Measurements from ENCODE around the gene ELK4. TPM values are rescaled to one million over a fixed set of nuclear protein-coding genes. Genes with fewer than 3 reads are reported as not detected.

ELK4 gene
- total and polyA plus RNA-seq, 2 of the 13 experiments (the other 11 are each of a cell fraction or from before 2014, with no cell fraction given): 8.3 to 13.1 TPM

GRCh38 chr1:205631010-205631767 lies 622 bp downstream of the ELK4 start (continued):
- no peak for TF ChIP-seq ZNF629 (CRISPR knock-in tag; conservative IDR thresholded peaks at IDR 0.05)
- TF ChIP-seq ARNT2 (CRISPR knock-in tag; IDR thresholded peaks at IDR 0.05; ENCODE audit: low read depth): no peak; the same call in none of the 2 replicates
- TF ChIP-seq TGIF2 (CRISPR knock-in tag; IDR thresholded peaks at IDR 0.05): no peak; the same call in 1 of the 2 replicates
- peak; percentile 70; the same call in 1 of the 2 replicates for TF ChIP-seq POLR2AphosphoS5 (IDR thresholded peaks at IDR 0.05; ENCODE audit: low read depth, low read length)
- TF ChIP-seq ZNF776 (CRISPR knock-in tag; IDR thresholded peaks at IDR 0.05): peak; percentile 24; the same call in 1 of the 2 replicates
- no peak for TF ChIP-seq SSRP1 (CRISPR knock-in tag; IDR thresholded peaks at IDR 0.05)
- no peak for TF ChIP-seq NFYB (CRISPR knock-in tag; IDR thresholded peaks at IDR 0.05)
- TF ChIP-seq ZNF766 (CRISPR knock-in tag; IDR thresholded peaks at IDR 0.05; ENCODE audit: borderline replicate concordance): peak; percentile 58; the same call in 1 of the 2 replicates
- no peak for TF ChIP-seq ZNF597 (CRISPR knock-in tag; IDR thresholded peaks at IDR 0.05)
- no peak for TF ChIP-seq XRCC5 (optimal IDR thresholded peaks at IDR 0.05; ENCODE audit: low read length)
- no peak for TF ChIP-seq RELA (CRISPR knock-in tag; IDR thresholded peaks at IDR 0.05)
- no peak for TF ChIP-seq ZBED4 (CRISPR knock-in tag; IDR thresholded peaks at IDR 0.05; ENCODE audit: borderline replicate concordance)
- no peak for TF ChIP-seq NCOA5 (CRISPR knock-in tag; IDR thresholded peaks at IDR 0.05)
- TF ChIP-seq HMGA1 (CRISPR knock-in tag; conservative IDR thresholded peaks at IDR 0.05): no peak
- TF ChIP-seq TEAD3 (CRISPR knock-in tag; optimal IDR thresholded peaks at IDR 0.05; ENCODE audit: borderline replicate concordance): peak; percentile 27
- no peak for TF ChIP-seq ZNF230 (CRISPR knock-in tag; IDR thresholded peaks at IDR 0.05)
- TF ChIP-seq KLF13 (CRISPR knock-in tag; IDR thresholded peaks at IDR 0.05): no peak
- TF ChIP-seq ZNF644 (CRISPR knock-in tag; IDR thresholded peaks at IDR 0.05; ENCODE audit: low read depth): no peak
- TF ChIP-seq SIX1 (CRISPR knock-in tag; IDR thresholded peaks at IDR 0.05; ENCODE audit: borderline replicate concordance): peak; percentile 99
- TF ChIP-seq ZNF432 (CRISPR knock-in tag; IDR thresholded peaks at IDR 0.05; ENCODE audit: borderline replicate concordance): no peak
- peak; percentile 97 for TF ChIP-seq SIX4 (CRISPR knock-in tag; IDR thresholded peaks at IDR 0.05)
- no peak for TF ChIP-seq SOX13 (IDR thresholded peaks at IDR 0.05)
- TF ChIP-seq SOX13 (CRISPR knock-in tag; conservative IDR thresholded peaks at IDR 0.05 in 1 of 2, IDR thresholded peaks at IDR 0.05 in 1 of 2): 0 out of 4 replicates have a peak, but pooled peaks of 1 of the 2 experiments have one; percentile 7
- no peak for TF ChIP-seq HMG20A (CRISPR knock-in tag; IDR thresholded peaks at IDR 0.05; ENCODE audit: borderline replicate concordance)
- TF ChIP-seq FIP1L1 (IDR thresholded peaks at IDR 0.05; ENCODE audit: borderline replicate concordance, insufficient read depth, low read depth, low read length): no peak
- TF ChIP-seq ZNF337 (CRISPR knock-in tag; IDR thresholded peaks at IDR 0.05; ENCODE audit: borderline replicate concordance, low read depth): no peak
